ENCODE data around the gene FGF6. TPM values are rescaled to one million over a fixed set of nuclear protein-coding genes. Genes with fewer than 3 reads are reported as not detected.
"Not testable (repeated sequence)": the region's sequence is repeated elsewhere in the genome, so short reads cannot be mapped to it uniquely, and the experiment has no call there.

FGF6 gene
- total RNA-seq, 6 experiments from 2014 or later, result not detected

DNA sequence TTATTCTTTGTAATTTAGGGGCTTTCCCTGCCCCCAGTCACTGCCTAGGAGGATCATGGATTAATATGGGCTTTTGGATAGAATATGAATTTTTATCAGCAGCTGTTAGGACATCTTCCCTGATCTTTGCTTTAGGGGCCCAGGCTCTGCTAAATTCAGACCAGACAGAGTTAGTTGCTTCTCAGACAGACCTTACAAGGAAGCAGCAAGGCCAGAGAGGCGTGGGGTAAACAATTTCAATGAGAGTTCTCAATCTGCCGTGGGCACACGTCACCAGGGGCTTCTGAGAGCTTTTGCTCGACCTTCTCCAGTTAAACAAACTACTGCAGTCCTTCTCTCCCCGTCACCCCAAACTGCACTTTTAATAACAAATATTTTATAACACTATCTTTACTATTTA, 27.7 kb downstream of the FGF6 start:
- Mint-ChIP-seq H3K9me3 (no peaks in the 10 kb centered on the region), H3K27ac (no peak overlapping the region), H3K36me3 (ENCODE audit: low read depth) (no peaks in the 10 kb centered on the region), H3K4me3 (no peak overlapping the region), H3K4me1 (ENCODE audit: low read depth) (no peaks in the 10 kb centered on the region), H3K27me3 (ENCODE audit: insufficient read depth) (peaks cover 30% of the 10 kb centered on the region)
- DNase-seq, result no peak
- TF ChIP-seq, protein P1, sequence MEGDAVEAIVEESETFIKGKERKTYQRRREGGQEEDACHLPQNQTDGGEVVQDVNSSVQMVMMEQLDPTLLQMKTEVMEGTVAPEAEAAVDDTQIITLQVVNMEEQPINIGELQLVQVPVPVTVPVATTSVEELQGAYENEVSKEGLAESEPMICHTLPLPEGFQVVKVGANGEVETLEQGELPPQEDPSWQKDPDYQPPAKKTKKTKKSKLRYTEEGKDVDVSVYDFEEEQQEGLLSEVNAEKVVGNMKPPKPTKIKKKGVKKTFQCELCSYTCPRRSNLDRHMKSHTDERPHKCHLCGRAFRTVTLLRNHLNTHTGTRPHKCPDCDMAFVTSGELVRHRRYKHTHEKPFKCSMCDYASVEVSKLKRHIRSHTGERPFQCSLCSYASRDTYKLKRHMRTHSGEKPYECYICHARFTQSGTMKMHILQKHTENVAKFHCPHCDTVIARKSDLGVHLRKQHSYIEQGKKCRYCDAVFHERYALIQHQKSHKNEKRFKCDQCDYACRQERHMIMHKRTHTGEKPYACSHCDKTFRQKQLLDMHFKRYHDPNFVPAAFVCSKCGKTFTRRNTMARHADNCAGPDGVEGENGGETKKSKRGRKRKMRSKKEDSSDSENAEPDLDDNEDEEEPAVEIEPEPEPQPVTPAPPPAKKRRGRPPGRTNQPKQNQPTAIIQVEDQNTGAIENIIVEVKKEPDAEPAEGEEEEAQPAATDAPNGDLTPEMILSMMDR (IDR thresholded peaks at IDR 0.05), result no peak

DNA sequence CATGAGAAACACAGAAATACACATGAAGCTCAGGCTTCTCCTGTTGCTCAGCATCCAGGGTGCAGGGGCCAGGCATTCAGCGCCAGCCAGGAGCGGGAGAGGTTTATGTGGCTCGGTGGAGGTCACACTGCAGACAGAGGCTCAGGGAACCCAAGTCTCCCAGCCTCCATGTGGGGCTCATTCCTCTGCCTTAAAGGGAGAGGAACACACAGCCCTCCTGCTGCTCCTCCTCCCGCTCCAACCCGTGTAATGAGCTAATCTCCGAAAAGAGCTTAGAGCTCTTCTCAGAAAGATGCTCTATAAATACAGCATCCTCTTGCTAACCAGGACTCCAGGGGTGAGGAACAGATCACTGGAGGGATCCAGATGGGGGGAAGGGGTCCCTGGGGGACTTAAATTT, 28.2 kb downstream of the FGF6 start:
- Mint-ChIP-seq H3K9me3 (no peaks in the 10 kb centered on the region), H3K27me3 (ENCODE audit: insufficient read depth) (peaks cover 32% of the 10 kb centered on the region), H3K4me1 (ENCODE audit: low read depth) (no peaks in the 10 kb centered on the region), H3K36me3 (ENCODE audit: low read depth) (no peaks in the 10 kb centered on the region), H3K4me3 (no peak overlapping the region), H3K27ac (no peak overlapping the region)
- DNase-seq, result no peak
- TF ChIP-seq, protein P1 (IDR thresholded peaks at IDR 0.05), result no peak

DNA sequence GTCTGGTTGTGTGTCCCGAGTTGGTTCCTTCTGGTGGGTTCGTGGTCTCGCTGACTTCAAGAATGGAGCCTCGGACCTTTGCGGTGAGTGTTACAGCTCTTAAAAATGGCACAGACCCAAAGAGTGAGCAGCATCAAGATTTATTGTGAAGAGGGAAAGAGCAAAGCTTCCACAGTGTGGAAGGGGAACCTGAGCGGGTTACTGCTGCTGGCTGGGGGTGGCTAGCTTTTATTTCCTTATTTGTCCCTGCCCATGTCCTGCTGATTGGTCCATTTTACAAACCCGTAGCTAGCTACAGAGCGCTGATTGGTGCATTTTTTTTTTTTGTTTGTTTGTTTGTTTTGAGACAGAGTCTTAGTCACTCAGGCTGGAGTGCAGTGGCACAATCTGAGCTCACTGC, 29.3 kb downstream of the FGF6 start:
- H3K27ac Mint-ChIP-seq, result no peak overlapping the region
- no peaks in the 10 kb centered on the region for H3K9me3 Mint-ChIP-seq
- no peak for DNase-seq
- H3K27me3 Mint-ChIP-seq (ENCODE audit: insufficient read depth), result peaks cover 40% of the 10 kb centered on the region
- no peaks in the 10 kb centered on the region for H3K36me3 Mint-ChIP-seq (ENCODE audit: low read depth)
- no peaks in the 10 kb centered on the region for H3K4me1 Mint-ChIP-seq (ENCODE audit: low read depth)
- no peak overlapping the region for H3K4me3 Mint-ChIP-seq
- TF ChIP-seq, protein P1 (IDR thresholded peaks at IDR 0.05), result no peak

DNA sequence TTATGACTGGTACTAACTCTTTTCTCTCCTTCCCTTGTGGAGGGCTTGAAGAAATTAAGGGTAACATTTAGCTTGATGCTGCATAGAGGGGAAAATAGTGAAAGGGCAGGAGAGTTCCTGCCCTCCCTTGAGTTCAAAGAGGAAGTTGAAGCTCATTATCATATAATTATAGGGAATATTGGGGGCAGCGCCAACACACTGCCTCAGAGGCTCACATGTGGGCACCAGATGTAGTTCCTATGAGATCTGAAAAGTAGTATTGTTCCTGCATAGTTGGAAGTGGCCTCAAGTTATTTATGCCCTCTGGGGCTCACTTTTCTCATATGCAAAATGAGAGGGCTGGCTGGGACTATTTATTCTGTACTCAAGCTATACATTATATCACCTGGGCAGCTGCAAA, 33.1 kb downstream of the FGF6 start:
- no peaks in the 10 kb centered on the region for H3K4me1 Mint-ChIP-seq (ENCODE audit: low read depth)
- H3K27ac Mint-ChIP-seq, result no peak overlapping the region
- DNase-seq, result no peak
- no peaks in the 10 kb centered on the region for H3K9me3 Mint-ChIP-seq
- TF ChIP-seq, protein P1 (IDR thresholded peaks at IDR 0.05), result no peak
- no peak overlapping the region for H3K4me3 Mint-ChIP-seq
- H3K27me3 Mint-ChIP-seq (ENCODE audit: insufficient read depth), result peaks cover 27% of the 10 kb centered on the region
- no peaks in the 10 kb centered on the region for H3K36me3 Mint-ChIP-seq (ENCODE audit: low read depth)

DNA sequence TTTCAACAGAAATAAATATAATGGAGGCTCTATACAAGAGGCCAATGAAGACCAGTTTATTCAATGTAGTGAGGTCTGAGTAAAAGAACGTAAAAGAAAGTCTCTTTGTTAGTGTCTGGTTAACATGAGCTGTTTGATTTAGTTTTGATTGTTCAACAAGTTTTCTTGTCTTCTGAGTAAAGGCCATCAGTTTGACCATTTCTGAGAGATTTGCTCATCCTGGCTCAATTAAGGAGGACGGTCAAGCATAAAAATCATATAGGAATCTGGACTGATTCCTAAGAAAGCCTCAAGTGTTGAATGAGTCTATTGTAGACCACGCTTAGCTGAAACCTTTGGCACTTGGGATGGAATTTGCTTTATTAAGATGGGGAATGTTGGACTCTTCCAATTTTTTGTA, 33.6 kb downstream of the FGF6 start:
- no peak for DNase-seq
- H3K4me1 Mint-ChIP-seq (ENCODE audit: low read depth), result no peaks in the 10 kb centered on the region
- H3K4me3 Mint-ChIP-seq, result no peak overlapping the region
- no peaks in the 10 kb centered on the region for H3K36me3 Mint-ChIP-seq (ENCODE audit: low read depth)
- peaks cover 26% of the 10 kb centered on the region for H3K27me3 Mint-ChIP-seq (ENCODE audit: insufficient read depth)
- TF ChIP-seq, protein P1 (IDR thresholded peaks at IDR 0.05), result no peak
- no peaks in the 10 kb centered on the region for H3K9me3 Mint-ChIP-seq
- no peak overlapping the region for H3K27ac Mint-ChIP-seq

DNA sequence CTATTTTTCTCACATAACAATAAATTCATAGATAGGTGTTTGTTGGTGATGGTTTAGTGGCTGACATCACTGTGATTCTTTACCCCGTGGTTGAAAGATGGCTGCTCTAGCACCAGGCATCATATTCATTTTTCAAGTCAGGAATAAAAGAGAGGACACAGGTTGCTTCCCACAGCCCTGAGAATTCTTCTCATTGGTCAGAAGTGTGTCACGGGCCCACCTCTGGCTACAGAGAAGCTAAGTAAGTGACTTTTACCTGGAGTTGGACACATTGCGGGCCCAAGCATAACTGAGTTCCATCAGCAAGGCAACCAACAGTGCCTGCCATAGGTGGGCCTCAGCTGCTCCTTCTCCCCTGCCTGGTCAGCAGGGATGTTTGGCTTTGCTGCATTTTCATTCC, 38.5 kb downstream of the FGF6 start:
- Mint-ChIP-seq H3K4me3 (no peak overlapping the region), H3K9me3 (peaks cover 4% of the 10 kb centered on the region; the same call in 1 of the 2 replicates), H3K4me1 (ENCODE audit: low read depth) (no peaks in the 10 kb centered on the region), H3K36me3 (ENCODE audit: low read depth) (no peaks in the 10 kb centered on the region), H3K27ac (no peak overlapping the region), H3K27me3 (ENCODE audit: insufficient read depth) (peaks cover 13% of the 10 kb centered on the region; the same call in 1 of the 2 replicates)
- TF ChIP-seq, protein P1 (IDR thresholded peaks at IDR 0.05), result no peak
- DNase-seq, result no peak

DNA sequence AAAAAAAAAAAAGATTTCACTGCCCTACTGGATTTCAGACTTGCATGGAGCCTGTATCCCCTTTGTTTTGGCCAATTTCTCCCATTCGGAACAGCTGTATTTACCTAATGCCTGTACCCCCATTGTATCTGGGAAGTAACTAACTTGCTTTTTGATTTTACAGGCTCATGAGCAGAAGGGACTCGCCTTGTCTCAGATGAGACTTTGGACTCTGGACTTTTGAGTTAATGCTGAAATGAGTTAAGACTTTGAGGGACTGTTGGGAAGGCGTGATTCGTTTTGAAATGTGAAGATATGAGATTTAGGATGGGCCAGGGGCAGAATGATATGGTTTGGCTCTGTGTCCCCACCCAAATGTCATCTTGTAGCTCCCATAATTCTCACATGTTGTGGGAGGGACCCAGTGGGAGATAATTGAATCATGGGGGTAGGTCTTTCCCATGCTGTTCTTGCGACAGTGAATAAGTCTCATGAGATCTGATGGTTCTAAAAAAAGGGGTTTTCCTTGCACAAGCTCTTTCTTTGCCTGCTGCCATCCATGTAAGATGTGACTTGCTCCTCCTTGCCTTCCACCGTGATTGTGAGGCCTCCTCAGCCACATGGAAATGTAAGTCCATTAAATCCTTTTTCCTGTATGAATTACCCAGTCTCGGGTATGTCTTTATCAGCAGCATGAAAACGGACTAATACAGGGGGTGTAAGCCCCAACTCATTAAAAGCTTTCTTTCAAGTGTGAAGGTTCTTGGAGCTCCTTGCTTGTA, 40.6 kb downstream of the FGF6 start:
- not testable (repeated sequence) for H3K27me3 Mint-ChIP-seq (ENCODE audit: insufficient read depth); H3K9me3 Mint-ChIP-seq; H3K36me3 Mint-ChIP-seq (ENCODE audit: low read depth); H3K4me3 Mint-ChIP-seq; H3K4me1 Mint-ChIP-seq (ENCODE audit: low read depth); H3K27ac Mint-ChIP-seq; DNase-seq

Data from HFFc6 (cell line).